GM23248 (cell line): Measurements from ENCODE around the gene HOXA9. TPM values are rescaled to one million over a fixed set of nuclear protein-coding genes. Genes with fewer than 3 reads are reported as not detected.

ENCODE experiments used
- DNase-seq: peaks from one replicate; pipeline ENCODE4 v3.0.0-alpha.2; 2015
- H2AFZ ChIP-seq: fragments of 200-600 bp; sonication (generic); 2 replicates; pipeline ENCODE4 v1.6.1; 2016; ENCODE audit warnings: antibody characterized with exemption
- H3F3A ChIP-seq: fragments of 200-600 bp; sonication (generic); 2 replicates; pipeline ENCODE4 v1.6.1; 2016; ENCODE audit warnings: mild to moderate bottlenecking, antibody characterized with exemption, mixed run types; ENCODE audit not compliant: insufficient read depth
- H3K27ac ChIP-seq: fragments of 200-600 bp; sonication (generic); 2 replicates; pipeline ENCODE4 v1.5.1; 2016; ENCODE audit warnings: mild to moderate bottlenecking
- H3K27me3 ChIP-seq: fragments of 200-600 bp; sonication (generic); replicated peaks from 2 replicates; pipeline ENCODE4 v1.6.1; 2016; ENCODE audit warnings: mild to moderate bottlenecking; ENCODE audit not compliant: insufficient read depth
- H3K36me3 ChIP-seq: fragments of 200-600 bp; sonication (generic); 2 replicates; pipeline ENCODE4 v1.6.1; 2016; ENCODE audit warnings: low read depth, mild to moderate bottlenecking
- H3K4me1 ChIP-seq: fragments of 200-600 bp; sonication (generic); 2 replicates; pipeline ENCODE4 v1.6.1; 2016; ENCODE audit warnings: mild to moderate bottlenecking; ENCODE audit not compliant: insufficient read depth
- H3K4me2 ChIP-seq: fragments of 200-600 bp; sonication (generic); one replicate; pipeline ENCODE4 v1.6.1; 2016; ENCODE audit warnings: mild to moderate bottlenecking; ENCODE audit not compliant: unreplicated experiment
- H3K4me3 ChIP-seq: fragments of 200-600 bp; sonication (generic); 2 replicates; pipeline ENCODE4 v1.5.1; 2016; ENCODE audit warnings: mild to moderate bottlenecking
- H3K79me2 ChIP-seq: fragments of 200-600 bp; sonication (generic); 2 replicates; pipeline ENCODE4 v1.6.1; 2016; ENCODE audit warnings: mild to moderate bottlenecking; ENCODE audit not compliant: insufficient read depth
- H3K9ac ChIP-seq: fragments of 200-600 bp; sonication (generic); 2 replicates; pipeline ENCODE4 v1.6.1; 2016; ENCODE audit warnings: mild to moderate bottlenecking
- H3K9me2 ChIP-seq: fragments of 200-600 bp; sonication (generic); 2 replicates; pipeline ENCODE4 v1.6.1; 2016; ENCODE audit warnings: mixed run types, mild to moderate bottlenecking, moderate library complexity; ENCODE audit not compliant: insufficient read depth
- H3K9me3 ChIP-seq: fragments of 200-600 bp; sonication (generic); one replicate; pipeline ENCODE4 v1.6.1; 2017; ENCODE audit warnings: low read depth
- H4K20me1 ChIP-seq: fragments of 200-600 bp; sonication (generic); 2 replicates; pipeline ENCODE4 v1.6.0; 2016; ENCODE audit not compliant: insufficient read depth
- EZH2 ChIP-seq: fragments of 200-600 bp; sonication (generic); IDR thresholded peaks from 2 replicates; pipeline ENCODE4 v1.6.1; 2018; ENCODE audit warnings: antibody characterized with exemption, mild to moderate bottlenecking; ENCODE audit not compliant: insufficient read depth, poor library complexity, severe bottlenecking
- EZH2phosphoT487 ChIP-seq: fragments of 200-600 bp; sonication (generic); IDR thresholded peaks from 2 replicates; pipeline ENCODE4 v1.6.1; 2018; ENCODE audit warnings: antibody characterized with exemption, moderate library complexity, mild to moderate bottlenecking, low read depth; ENCODE audit not compliant: insufficient read depth
- WGBS, 2 experiments: methylation state at CpG; one replicate each; pipeline ENCODE4 v1.1.6; 2015 to 2017; ENCODE audit warnings: low lambda C conversion rate in 2 of 2, low coverage in 1 of 2; ENCODE audit errors: missing lambda C conversion rate in 2 of 2; 5-methylcytosine and 5-hydroxymethylcytosine counted together
- in situ Hi-C: fragments of 300-500 bp; cut with MboI; formaldehyde crosslinking; loops from 2 replicates; pipeline ENCODE4 v1.15.0; 2020
- polyA plus RNA-seq: library from polyadenylated mRNA; unstranded; fragments of >200 nt; fragmentation: Nextera tagmentation; extraction: Ambion mirVana; gene quantifications from 2 replicates; pipeline ENCODE4 v1.2.1, GENCODE V29; 2016
- total RNA-seq: library from RNA; depleted of rRNA; stranded (reverse); fragments of >200 nt; shearing (Covaris generic); gene quantifications from 2 replicates; pipeline ENCODE4 v1.2.3, GENCODE V29; 2014

Gene HOXA9
- total and polyA plus RNA-seq, 2 experiments from 2014 or later = 28.3 to 43.7 TPM

GRCh38 chr7:27157702-27158431 is 7.5 kb downstream of the HOXA9 start:
- Histone ChIP-seq H3K9me3 (no peaks in the 10 kb centered on the region), H3F3A (peaks cover 15% of the 10 kb centered on the region), H3K4me1 (peaks cover 9% of the 10 kb centered on the region), H4K20me1 (no peaks in the 10 kb centered on the region), H3K9me2 (no peaks in the 10 kb centered on the region), H3K36me3 (peaks cover 3% of the 10 kb centered on the region; the same call in 1 of the 2 replicates), H3K4me2 (no peak overlapping the region), H2AFZ (no peak overlapping the region), H3K79me2 (peaks cover 49% of the 10 kb centered on the region), H3K27me3 (no peaks in the 10 kb centered on the region), H3K4me3 (no peak overlapping the region), H3K9ac (no peak overlapping the region), H3K27ac (no peak overlapping the region)
- DNase-seq = no peak
- TF ChIP-seq EZH2phosphoT487 (no peak), EZH2 (no peak)
- in situ Hi-C loops = loop anchor here (10.0 kb wide), 3 partner anchors 303 to 1293 kb away; no protein-coding TSS in a partner anchor
- 96% methylated on average over 25 to 30 of the region's 30 CpGs for WGBS, 2 experiments

GRCh38 chr7:27156916-27157701 is 8.2 kb downstream of the HOXA9 start:
- H3K4me1 ChIP-seq = peaks cover 12% of the 10 kb centered on the region
- no peaks in the 10 kb centered on the region for H3K9me3 ChIP-seq
- H3K79me2 ChIP-seq = peaks cover 48% of the 10 kb centered on the region
- H2AFZ ChIP-seq = peak overlapping the region; percentile 96
- TF ChIP-seq EZH2 = no peak
- TF ChIP-seq EZH2phosphoT487 = no peak
- H4K20me1 ChIP-seq = no peaks in the 10 kb centered on the region
- H3K9ac ChIP-seq = peak overlapping the region; percentile 80
- no peaks in the 10 kb centered on the region for H3K27me3 ChIP-seq
- 30 to 32% methylated on average over 26 to 28 of the region's 30 CpGs for WGBS, 2 experiments
- H3K4me3 ChIP-seq = peak overlapping the region; percentile 88
- H3F3A ChIP-seq = peaks cover 9% of the 10 kb centered on the region; the same call in 1 of the 2 replicates
- peak overlapping the region; percentile 93 for H3K4me2 ChIP-seq
- DNase-seq = peak; percentile 57
- H3K27ac ChIP-seq = no peak overlapping the region
- H3K9me2 ChIP-seq = no peaks in the 10 kb centered on the region
- H3K36me3 ChIP-seq = no peaks in the 10 kb centered on the region
- in situ Hi-C loops = loop anchor here (10.0 kb wide), 3 partner anchors 302 to 1292 kb away; no protein-coding TSS in a partner anchor

- peaks cover 48% of the 10 kb centered on the region for H3K79me2 ChIP-seq
- peak within 1 kb of the TSS; percentile 93 for H3K4me2 ChIP-seq
- DNase-seq = peak; percentile 91
- peak within 1 kb of the TSS; percentile 80 for H3K9ac ChIP-seq
- peak within 1 kb of the TSS; percentile 49 for H3K27ac ChIP-seq
- no peaks in the 10 kb centered on the region for H4K20me1 ChIP-seq
- no peaks in the 10 kb centered on the region for H3K9me3 ChIP-seq
- no peak for TF ChIP-seq EZH2
- TF ChIP-seq EZH2phosphoT487 = no peak
- H3F3A ChIP-seq = peaks cover 12% of the 10 kb centered on the region; the same call in 1 of the 2 replicates
- H3K9me2 ChIP-seq = no peaks in the 10 kb centered on the region
- no peaks in the 10 kb centered on the region for H3K27me3 ChIP-seq
- peak within 1 kb of the TSS; percentile 96 for H2AFZ ChIP-seq
- in situ Hi-C loops = loop anchor here (10.0 kb wide), 3 partner anchors 302 to 1292 kb away; no protein-coding TSS in a partner anchor
- H3K4me3 ChIP-seq = peak within 1 kb of the TSS; percentile 88
- H3K4me1 ChIP-seq = peaks cover 12% of the 10 kb centered on the region
- no peaks in the 10 kb centered on the region for H3K36me3 ChIP-seq
- 1% methylated on average over 26 to 33 of the region's 33 CpGs for WGBS, 2 experiments
Observed at GRCh38 chr7:27156508-27156898, 8.8 kb downstream of the HOXA9 start, which contains the start of gene HOXA7. Gene HOXA7 (minus strand): TSS chr7:27156675. CDS start chr7:27156545, 130 bp downstream.

GRCh38 chr7:27155816-27156507 is 9.4 kb downstream of the HOXA9 start:
- Histone ChIP-seq H2AFZ (peak overlapping the region; percentile 96), H3K9ac (peak overlapping the region; percentile 80), H3K27me3 (no peaks in the 10 kb centered on the region)

More at GRCh38 chr7:27155816-27156507, 9.4 kb downstream of the HOXA9 start:
- Histone ChIP-seq H3K4me2 (peak overlapping the region; percentile 93), H3F3A (peaks cover 14% of the 10 kb centered on the region; the same call in 1 of the 2 replicates), H3K27ac (peak overlapping the region; percentile 49), H3K4me3 (peak overlapping the region; percentile 88), H3K4me1 (peaks cover 12% of the 10 kb centered on the region), H3K79me2 (peaks cover 49% of the 10 kb centered on the region), H4K20me1 (no peaks in the 10 kb centered on the region), H3K9me2 (no peaks in the 10 kb centered on the region), H3K36me3 (no peaks in the 10 kb centered on the region), H3K9me3 (no peaks in the 10 kb centered on the region)
- TF ChIP-seq EZH2 = no peak
- no peak for TF ChIP-seq EZH2phosphoT487
- DNase-seq = peak; percentile 78
- WGBS, 2 experiments = 1 to 2% methylated on average over 63 of the region's 63 CpGs
- in situ Hi-C loops = loop anchor here (10.0 kb wide), 3 partner anchors 301 to 1291 kb away; no protein-coding TSS in a partner anchor
